CD14-positive monocyte (primary cell): ENCODE data around the gene HOXB13. TPM values are rescaled to one million over a fixed set of nuclear protein-coding genes. Genes with fewer than 3 reads are reported as not detected.

Experiments used
- DNase-seq, 3 donors: peaks; one replicate each; pipeline ENCODE4 v3.0.0-alpha.2; 2011 to 2022
- H2AFZ ChIP-seq: 2 replicates; pipeline ENCODE4 v1.6.0; 2012; ENCODE audit warnings: mild to moderate bottlenecking, low read depth, low read length, inconsistent platforms; ENCODE audit not compliant: insufficient read depth, poor library complexity, severe bottlenecking
- H3K27ac ChIP-seq, 2 donors: 1 replicate in 1 of 2; 2 replicates in 1 of 2; pipeline ENCODE4 v1.5.1; 2012 to 2013; ENCODE audit warnings: low read length in 2 of 2, control low read depth in 1 of 2, inconsistent platforms in 1 of 2, low read depth in 1 of 2, mild to moderate bottlenecking in 1 of 2
- H3K27me3 ChIP-seq, 2 donors: one replicate each; pipeline versions ENCODE4 v1.6.0 to v1.6.1; 2011 to 2013; ENCODE audit warnings: low read length in 2 of 2; ENCODE audit not compliant: control insufficient read depth in 2 of 2, insufficient read depth in 2 of 2
- H3K36me3 ChIP-seq, 2 donors: replicated peaks in 1 of 2; 1 replicate in 1 of 2; 2 replicates in 1 of 2; pipeline versions ENCODE4 v1.5.1 to v1.6.1; 2012 to 2013; ENCODE audit warnings: low read length in 2 of 2, control low read depth in 1 of 2, inconsistent platforms in 1 of 2, mild to moderate bottlenecking in 1 of 2; ENCODE audit not compliant: insufficient read depth in 2 of 2, control insufficient read depth in 1 of 2
- H3K4me1 ChIP-seq, 2 donors: 1 replicate in 1 of 2; 2 replicates in 1 of 2; pipeline versions ENCODE4 v1.5.1 to v1.6.1; 2012 to 2013; ENCODE audit warnings: low read length in 2 of 2, control low read depth in 1 of 2, inconsistent platforms in 1 of 2, mild to moderate bottlenecking in 1 of 2, moderate library complexity in 1 of 2; ENCODE audit not compliant: insufficient read depth in 2 of 2, control insufficient read depth in 1 of 2
- H3K4me2 ChIP-seq: replicated peaks from 2 replicates; pipeline ENCODE3; 2012; ENCODE audit warnings: low read length, moderate library complexity, mild to moderate bottlenecking; ENCODE audit not compliant: poor library complexity, severe bottlenecking; ENCODE audit errors: extremely low read depth
- H3K4me3 ChIP-seq, 3 experiments: fragments of 200-600 bp in 1 of 3; sonication (generic) in 1 of 3; replicated peaks in 1 of 3; 1 replicate in 2 of 3; 2 replicates in 1 of 3; pipeline ENCODE4 v1.5.1; 2011 to 2013; ENCODE audit warnings: low read length in 3 of 3, mild to moderate bottlenecking in 3 of 3, control low read depth in 2 of 3, low read depth in 2 of 3, inconsistent platforms in 1 of 3, moderate library complexity in 1 of 3
- H3K79me2 ChIP-seq: 2 replicates; pipeline ENCODE4 v1.6.0; 2012; ENCODE audit warnings: mild to moderate bottlenecking, control low read depth, inconsistent platforms, low read length, moderate library complexity; ENCODE audit not compliant: insufficient read depth
- H3K9ac ChIP-seq: 2 replicates; pipeline ENCODE4 v1.6.0; 2017; ENCODE audit warnings: low read length, mild to moderate bottlenecking; ENCODE audit not compliant: insufficient read depth, poor library complexity, severe bottlenecking
- H3K9me3 ChIP-seq, 2 donors: replicated peaks in 1 of 2; 1 replicate in 1 of 2; 2 replicates in 1 of 2; pipeline versions ENCODE4 v1.5.1 to v1.6.1; 2012 to 2013; ENCODE audit warnings: low read length in 2 of 2, control low read depth in 1 of 2; ENCODE audit not compliant: control insufficient read depth in 1 of 2, insufficient read depth in 1 of 2
- H4K20me1 ChIP-seq: 2 replicates; pipeline ENCODE4 v1.6.0; 2012; ENCODE audit warnings: mild to moderate bottlenecking, low read length, control low read depth, moderate library complexity; ENCODE audit not compliant: insufficient read depth
- H3K27ac Mint-ChIP-seq, 7 donors: one replicate each; pipeline ENCODE4 v1.8.0; 2020; ENCODE audit warnings: mild to moderate bottlenecking in 7 of 7, mixed read lengths in 7 of 7, moderate library complexity in 6 of 7, inconsistent platforms in 2 of 7
- H3K27me3 Mint-ChIP-seq, 3 donors: one replicate each; pipeline ENCODE4 v1.8.0; 2021 to 2022; ENCODE audit warnings: low read depth in 3 of 3, mild to moderate bottlenecking in 3 of 3, mixed read lengths in 3 of 3, moderate library complexity in 3 of 3, inconsistent platforms in 1 of 3
- H3K36me3 Mint-ChIP-seq, 2 donors: one replicate each; pipeline ENCODE4 v1.8.0; 2020; ENCODE audit warnings: mixed read lengths in 2 of 2, inconsistent platforms in 1 of 2, mild to moderate bottlenecking in 1 of 2
- H3K4me1 Mint-ChIP-seq: one replicate; pipeline ENCODE4 v1.8.0; 2020; ENCODE audit warnings: mild to moderate bottlenecking, mixed read lengths
- H3K4me3 Mint-ChIP-seq, 2 donors: one replicate each; pipeline ENCODE4 v1.8.0; 2020; ENCODE audit warnings: mild to moderate bottlenecking in 2 of 2, mixed read lengths in 2 of 2, moderate library complexity in 1 of 2
- H3K9me3 Mint-ChIP-seq, 7 donors: one replicate each; pipeline ENCODE4 v1.8.0; 2020 to 2022; ENCODE audit warnings: mixed read lengths in 7 of 7, mild to moderate bottlenecking in 6 of 7, moderate library complexity in 6 of 7, inconsistent platforms in 2 of 7
- WGBS: methylation state at CpG from one replicate; pipeline ENCODE4 v1.1.5; 2013; ENCODE audit warnings: missing lambda C conversion rate; ENCODE audit not compliant: insufficient coverage; 5-methylcytosine and 5-hydroxymethylcytosine counted together
- intact Hi-C, 2 donors: fragments of 100-400 bp; cut with micrococcal nuclease; formaldehyde crosslinking; loops; one replicate each; pipeline versions ENCODE4 v1.15.0 to v1.15.1; 2023
- polyA plus RNA-seq, 3 donors: library from polyadenylated mRNA; depleted of rRNA in 1 of 3; unstranded in 2 of 3; stranded (reverse) in 1 of 3; fragments of 300-500 nt in 2 of 3; fragments of >200 nt in 1 of 3; fragmentation: Illumina TruSeq in 2 of 3; gene quantifications; 1 replicate in 2 of 3; 2 replicates in 1 of 3; pipeline ENCODE4 v1.2.3, GENCODE V29; 2012 to 2021
- small RNA-seq: library from RNA; depleted of rRNA; stranded (forward); fragments of <200 nt; gene quantifications from one replicate; pipeline ENCODE3, GENCODE V24; 2012; ENCODE audit warnings: low read depth; ENCODE audit not compliant: insufficient read length
- TF ChIP-seq, protein P1 (sequence below): fragments of 200-600 bp; IDR thresholded peaks from one replicate; pipeline ENCODE4 v1.8.0; 2022; ENCODE audit warnings: antibody characterized with exemption, mild to moderate bottlenecking

Gene HOXB13
- polyA plus RNA-seq, 3 donors = not detected

DNA sequence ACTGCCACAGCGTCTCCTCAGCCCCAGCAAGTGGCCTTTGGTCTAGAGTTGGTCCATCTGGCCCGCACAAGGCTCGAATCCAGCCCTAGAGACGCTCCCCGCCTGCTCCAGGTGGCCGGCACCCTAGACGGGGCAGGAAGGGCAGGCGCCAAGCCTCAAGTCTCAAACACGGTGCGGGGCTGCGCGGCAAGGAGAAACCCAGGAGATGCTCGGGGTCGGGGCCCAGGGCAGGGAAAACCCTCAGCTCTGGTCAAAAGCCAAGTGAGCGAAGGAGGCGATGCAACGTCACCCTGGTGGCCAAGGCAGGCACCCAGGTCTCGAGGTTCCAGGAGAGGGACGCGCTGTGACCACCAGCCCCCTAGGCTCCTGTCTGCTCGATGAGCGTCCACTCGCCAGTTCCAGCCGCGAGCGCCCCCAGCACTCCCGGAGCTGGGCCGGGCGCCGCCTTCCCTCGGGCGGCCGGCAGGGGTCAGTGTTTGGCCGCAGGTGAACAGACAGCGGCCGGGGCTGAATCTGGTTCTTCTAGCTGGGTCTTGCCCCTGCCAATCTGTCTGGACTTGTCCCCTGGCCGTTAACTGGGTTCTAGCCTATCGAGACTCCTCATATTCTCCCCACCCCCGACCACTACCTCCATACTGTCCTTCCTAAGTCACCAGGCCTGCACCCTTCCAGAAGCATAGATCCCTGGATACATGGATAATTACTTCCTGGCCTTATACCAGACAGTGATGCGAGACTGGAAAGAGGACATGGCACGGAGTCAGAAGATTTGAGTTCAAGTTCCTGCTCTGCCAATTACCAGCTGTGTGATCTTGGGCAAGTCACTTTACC lies 50.2 kb downstream of the HOXB13 start:
- Mint-ChIP-seq H3K4me1 (peaks cover 2% of the 10 kb centered on the region), H3K27ac (peak overlapping the region in 1 of 7 donors; percentile 54), H3K4me3 (peak overlapping the region in 1 of 2 donors; percentile 56), H3K9me3 (peaks cover 0 to 3% (median 0%) of the 10 kb centered on the region in 7 donors), H3K36me3 (no peaks in the 10 kb centered on the region), H3K27me3 (peaks cover 37 to 76% (median 48%) of the 10 kb centered on the region in 3 donors)
- Histone ChIP-seq H3K4me2 (no peak overlapping the region), H3K9me3 (no peaks in the 10 kb centered on the region), H3K9ac (no peak overlapping the region), H3K4me1 (peaks cover 0 to 3% of the 10 kb centered on the region in 2 donors), H3K27me3 (peaks cover 19 to 58% of the 10 kb centered on the region in 2 donors), H3K4me3 (no peak overlapping the region), H3K27ac (no peak overlapping the region), H3K36me3 (no peaks in the 10 kb centered on the region), H4K20me1 (no peaks in the 10 kb centered on the region), H3K79me2 (no peaks in the 10 kb centered on the region), H2AFZ (peak overlapping the region; percentile 38)
- peak; percentile 32 to 49 (median 36) for DNase-seq
- WGBS = 10% methylated on average over 34 of the region's 41 CpGs
- TF ChIP-seq, protein P1, sequence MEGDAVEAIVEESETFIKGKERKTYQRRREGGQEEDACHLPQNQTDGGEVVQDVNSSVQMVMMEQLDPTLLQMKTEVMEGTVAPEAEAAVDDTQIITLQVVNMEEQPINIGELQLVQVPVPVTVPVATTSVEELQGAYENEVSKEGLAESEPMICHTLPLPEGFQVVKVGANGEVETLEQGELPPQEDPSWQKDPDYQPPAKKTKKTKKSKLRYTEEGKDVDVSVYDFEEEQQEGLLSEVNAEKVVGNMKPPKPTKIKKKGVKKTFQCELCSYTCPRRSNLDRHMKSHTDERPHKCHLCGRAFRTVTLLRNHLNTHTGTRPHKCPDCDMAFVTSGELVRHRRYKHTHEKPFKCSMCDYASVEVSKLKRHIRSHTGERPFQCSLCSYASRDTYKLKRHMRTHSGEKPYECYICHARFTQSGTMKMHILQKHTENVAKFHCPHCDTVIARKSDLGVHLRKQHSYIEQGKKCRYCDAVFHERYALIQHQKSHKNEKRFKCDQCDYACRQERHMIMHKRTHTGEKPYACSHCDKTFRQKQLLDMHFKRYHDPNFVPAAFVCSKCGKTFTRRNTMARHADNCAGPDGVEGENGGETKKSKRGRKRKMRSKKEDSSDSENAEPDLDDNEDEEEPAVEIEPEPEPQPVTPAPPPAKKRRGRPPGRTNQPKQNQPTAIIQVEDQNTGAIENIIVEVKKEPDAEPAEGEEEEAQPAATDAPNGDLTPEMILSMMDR = peak; percentile 98
- intact Hi-C loops = loop anchor here (2.0 to 10.0 kb wide), 4 partner anchors 109 to 356 kb away; no protein-coding TSS in a partner anchor

DNA sequence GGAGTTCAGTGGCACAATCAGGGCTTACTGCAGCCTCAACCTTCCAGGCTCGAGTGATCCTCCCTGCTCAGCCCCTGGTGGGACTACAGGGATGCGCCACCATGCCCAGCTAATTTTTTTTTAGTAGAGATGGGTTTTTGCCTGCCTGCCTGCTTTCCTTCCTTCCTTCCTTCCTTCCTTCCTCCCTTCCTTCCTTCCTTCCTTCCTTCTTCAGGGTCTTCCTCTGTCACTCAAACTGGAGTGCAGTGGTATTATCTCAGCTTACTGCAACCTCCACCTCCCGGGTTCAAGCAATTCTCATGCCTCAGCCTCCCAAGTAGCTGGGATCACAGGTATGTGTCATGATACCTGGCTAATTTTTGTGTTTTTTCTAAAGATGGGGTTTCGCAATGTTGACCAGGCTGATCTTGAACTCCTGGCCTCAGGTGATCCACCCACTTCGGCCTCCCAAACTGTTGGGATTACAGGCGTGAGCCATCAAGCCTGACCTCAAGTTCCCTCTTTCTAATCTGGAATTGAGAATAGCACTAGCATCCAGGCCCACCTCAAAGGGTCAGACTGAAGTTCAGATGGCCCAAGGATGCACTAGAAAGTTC lies 51.5 kb downstream of the HOXB13 start:
- no peaks in the 10 kb centered on the region for H3K9me3 ChIP-seq
- peaks cover 2% of the 10 kb centered on the region for H3K4me1 Mint-ChIP-seq
- DNase-seq = no peak
- H3K27me3 Mint-ChIP-seq = peaks cover 29 to 77% (median 55%) of the 10 kb centered on the region in 3 donors
- peaks cover 19 to 67% of the 10 kb centered on the region in 2 donors for H3K27me3 ChIP-seq
- peaks cover 0 to 3% (median 0%) of the 10 kb centered on the region in 7 donors for H3K9me3 Mint-ChIP-seq
- no peak overlapping the region for H3K4me3 ChIP-seq
- H3K9ac ChIP-seq = no peak overlapping the region
- WGBS = 89% methylated on average over 3 of the region's 6 CpGs
- H3K4me1 ChIP-seq = peaks cover 0 to 3% of the 10 kb centered on the region in 2 donors
- H3K36me3 Mint-ChIP-seq = no peaks in the 10 kb centered on the region
- H4K20me1 ChIP-seq = no peaks in the 10 kb centered on the region
- TF ChIP-seq, protein P1 = no peak
- intact Hi-C loops = loop anchor here (5.0 to 10.0 kb wide), 3 partner anchors 110 to 358 kb away; no protein-coding TSS in a partner anchor
- H3K36me3 ChIP-seq = no peaks in the 10 kb centered on the region
- no peaks in the 10 kb centered on the region for H3K79me2 ChIP-seq
- H3K4me3 Mint-ChIP-seq = peak overlapping the region in 1 of 2 donors; percentile 43
- peak overlapping the region in 1 of 7 donors; percentile 75 for H3K27ac Mint-ChIP-seq
- no peak overlapping the region for H2AFZ ChIP-seq
- no peak overlapping the region for H3K27ac ChIP-seq
- H3K4me2 ChIP-seq = no peak overlapping the region

Small RNA genes lying within 50 kb of the gene (small RNA-seq; reads per million reads assigned to genes)
- not detected for gene AC091179.2
- not detected for gene COX6B1P2
- not detected for gene MIR3185
- not detected for gene RF02132
- gene RF02133 = not detected
- gene RN7SL125P = not detected

Other genes starting within 250 kb of the HOXB13 start
- gene HOXB1, start 197.7 kb downstream of the HOXB13 start, polyA plus RNA-seq = not detected
- 1 to 10 TPM; 1.6 to 3.8 (median 3.3) TPM for gene HOXB2, start 183.6 kb downstream of the HOXB13 start, polyA plus RNA-seq
- gene HOXB4, start 150.4 kb downstream of the HOXB13 start, polyA plus RNA-seq = under 1 TPM in 1 of 3 donors, not detected in 2; 0.16 TPM
- gene HOXB3, start 138.5 kb downstream of the HOXB13 start, polyA plus RNA-seq = under 1 TPM in 1 of 3 donors, not detected in 2; 0.56 TPM
- gene HOXB5, start 135.0 kb downstream of the HOXB13 start, polyA plus RNA-seq = not detected
- not detected for gene HOXB6, start 123.8 kb downstream of the HOXB13 start, polyA plus RNA-seq
- gene HOXB7, start 117.7 kb downstream of the HOXB13 start, polyA plus RNA-seq = not detected
- gene HOXB8, start 113.5 kb downstream of the HOXB13 start, polyA plus RNA-seq = not detected
- not detected for gene HOXB9, start 102.4 kb downstream of the HOXB13 start, polyA plus RNA-seq
- not detected for gene PRAC1, start 6.2 kb downstream of the HOXB13 start, polyA plus RNA-seq
- not detected for gene PRAC2, start 5.6 kb downstream of the HOXB13 start, polyA plus RNA-seq
- gene TTLL6, start 88.5 kb upstream of the HOXB13 start, polyA plus RNA-seq = not detected
- 100 to 1,000 TPM in 2 of 3 donors, 10 to 100 TPM in 1; 87.5 to 280 (median 214) TPM for gene CALCOCO2, start 102.3 kb upstream of the HOXB13 start, polyA plus RNA-seq
- 100 to 1,000 TPM; 118 to 199 (median 161) TPM for gene ATP5MC1, start 164.0 kb upstream of the HOXB13 start, polyA plus RNA-seq
- 10 to 100 TPM; 35.8 to 44.7 (median 40.0) TPM for gene UBE2Z, start 179.7 kb upstream of the HOXB13 start, polyA plus RNA-seq
- 100 to 1,000 TPM in 2 of 3 donors, 10 to 100 TPM in 1; 91.6 to 162 (median 145) TPM for gene SNF8, start 216.1 kb upstream of the HOXB13 start, polyA plus RNA-seq
- not detected for gene GIP, start 239.8 kb upstream of the HOXB13 start, polyA plus RNA-seq